GM18867 (cell line): ENCODE data around the gene TBC1D16.

Experiments used
- ATAC-seq: cut with Tn5 transposase; IDR thresholded peaks from one replicate; pipeline ENCODE4 v1.9.1; 2021; ENCODE audit warnings: mild to moderate bottlenecking, moderate library complexity; ENCODE audit not compliant: unreplicated experiment

Gene TBC1D16

DNA sequence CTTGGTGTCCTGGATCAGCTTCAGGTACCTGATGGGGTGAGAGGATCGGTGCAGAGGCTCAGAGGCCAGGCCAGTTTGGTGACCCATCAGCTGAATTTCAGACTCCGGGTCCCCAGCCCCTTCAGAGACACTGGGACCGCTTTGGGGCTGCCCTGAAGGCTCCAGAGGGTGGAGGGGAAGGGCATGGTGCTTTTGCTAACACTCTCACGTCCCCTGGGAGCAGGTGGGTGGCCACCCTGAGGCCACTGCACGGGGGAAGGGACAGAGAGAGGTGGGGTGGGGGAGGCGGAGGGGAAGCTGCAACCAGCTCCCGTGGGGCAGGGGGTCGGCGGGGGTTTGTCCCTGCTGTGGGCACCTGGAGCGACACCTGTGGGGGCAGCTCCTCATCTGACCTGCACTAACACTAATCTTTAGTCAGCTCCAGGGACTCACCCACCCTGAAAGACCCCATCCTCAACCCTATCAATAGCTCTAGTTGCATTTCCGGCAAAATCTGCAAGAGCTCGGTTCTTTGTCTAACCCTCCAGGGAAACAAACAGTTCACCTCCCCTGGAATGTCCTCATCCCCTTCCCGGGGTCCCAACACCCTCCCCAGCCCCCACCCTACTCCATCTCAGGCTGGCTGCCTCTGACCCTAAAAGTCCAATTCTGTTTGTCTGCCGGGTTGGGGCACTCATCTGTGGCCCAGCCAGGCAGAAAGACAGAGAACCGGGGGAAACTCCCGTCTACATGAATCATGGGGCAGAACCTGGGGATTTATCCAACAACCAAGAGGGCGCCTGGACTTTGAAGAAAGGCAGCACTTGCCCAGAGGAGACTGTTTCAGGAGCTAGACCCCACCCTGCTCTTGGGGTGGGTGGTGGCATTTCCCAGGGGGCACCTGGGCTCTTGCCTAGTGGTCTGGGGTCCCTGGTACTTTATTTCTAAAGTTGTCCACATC is 104.5 kb downstream of the TBC1D16 start:
- ATAC-seq, result no peak

DNA sequence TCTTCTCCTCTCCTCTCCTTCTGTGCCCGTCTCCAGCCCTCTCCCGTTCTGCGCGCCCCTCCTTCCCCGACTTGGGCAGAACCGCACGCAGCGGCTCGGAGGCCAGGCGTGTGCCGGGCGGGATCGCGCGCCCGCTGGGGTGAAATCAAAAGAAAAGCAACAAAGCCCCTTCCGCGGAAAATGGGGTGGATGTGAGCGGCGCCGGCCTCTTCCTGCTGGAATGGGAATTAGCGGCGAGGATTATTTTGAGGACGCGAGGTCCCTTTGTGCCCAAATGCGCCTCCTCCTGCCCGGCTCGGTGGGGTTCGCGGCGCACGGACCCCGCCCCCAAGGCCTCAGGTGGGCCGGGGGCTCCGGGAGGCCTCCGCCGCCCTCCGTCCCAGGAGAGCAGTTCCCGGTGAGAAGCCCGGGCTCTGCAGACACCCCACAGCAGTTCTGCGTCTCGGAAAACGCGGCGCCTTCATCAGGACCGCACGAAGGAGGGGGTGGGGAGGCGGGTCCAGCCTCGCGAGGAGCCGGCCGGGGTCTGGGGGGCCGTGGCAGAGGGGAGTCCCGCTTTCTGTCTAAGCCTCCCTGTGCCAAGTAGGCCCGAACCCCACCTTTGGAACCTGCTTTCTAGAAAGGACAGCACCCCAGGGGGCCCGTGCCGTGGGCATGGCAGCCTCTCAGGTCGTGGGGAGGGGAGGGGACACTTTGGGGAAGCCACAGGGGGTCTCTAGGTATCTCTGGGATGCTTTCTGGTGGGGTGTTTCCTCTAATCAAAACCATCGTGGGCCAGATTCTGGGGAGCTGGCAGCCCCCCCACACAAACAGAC is 105.4 kb downstream of the TBC1D16 start:
- ATAC-seq, result no peak

DNA sequence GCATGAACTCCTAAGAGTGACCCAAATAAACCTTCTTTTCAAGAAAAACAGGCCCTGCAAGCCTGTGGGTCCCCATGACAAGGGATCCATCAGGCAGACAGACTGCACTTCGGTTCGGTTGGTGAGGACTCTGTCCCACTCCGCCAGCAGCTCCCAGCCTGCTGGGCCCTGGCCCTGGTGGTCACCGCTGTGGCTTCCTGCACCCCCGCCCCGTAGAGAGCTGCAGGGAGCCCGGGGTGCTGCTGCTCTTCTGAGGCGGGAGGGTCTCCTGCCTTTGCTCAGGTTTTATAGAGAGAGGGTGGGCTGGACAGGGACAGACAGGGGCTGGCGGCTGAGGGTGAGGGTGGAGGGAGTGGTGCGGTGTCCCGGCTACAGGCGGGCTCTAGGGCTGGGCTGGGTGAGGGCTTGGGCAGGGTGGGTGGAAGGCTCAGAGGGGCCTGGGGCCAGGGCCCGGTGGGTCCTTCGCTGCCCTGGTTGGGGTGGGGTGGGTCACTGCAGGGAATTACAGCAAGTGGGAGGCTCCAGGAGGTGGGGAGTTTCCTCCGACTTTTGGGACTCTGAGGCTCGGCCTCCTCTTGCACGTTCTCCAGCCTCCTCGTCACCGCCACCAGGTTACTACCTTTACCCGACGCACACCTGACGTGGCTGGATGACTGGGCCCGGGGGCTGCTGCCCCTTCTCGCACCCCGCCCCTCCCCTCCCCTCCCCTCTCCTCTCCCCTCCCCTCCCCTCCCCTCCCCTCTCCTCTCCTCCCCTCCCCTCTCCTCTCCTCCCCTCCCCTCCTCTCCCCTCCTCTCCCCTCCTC is 106.2 kb downstream of the TBC1D16 start:
- no peak for ATAC-seq

DNA sequence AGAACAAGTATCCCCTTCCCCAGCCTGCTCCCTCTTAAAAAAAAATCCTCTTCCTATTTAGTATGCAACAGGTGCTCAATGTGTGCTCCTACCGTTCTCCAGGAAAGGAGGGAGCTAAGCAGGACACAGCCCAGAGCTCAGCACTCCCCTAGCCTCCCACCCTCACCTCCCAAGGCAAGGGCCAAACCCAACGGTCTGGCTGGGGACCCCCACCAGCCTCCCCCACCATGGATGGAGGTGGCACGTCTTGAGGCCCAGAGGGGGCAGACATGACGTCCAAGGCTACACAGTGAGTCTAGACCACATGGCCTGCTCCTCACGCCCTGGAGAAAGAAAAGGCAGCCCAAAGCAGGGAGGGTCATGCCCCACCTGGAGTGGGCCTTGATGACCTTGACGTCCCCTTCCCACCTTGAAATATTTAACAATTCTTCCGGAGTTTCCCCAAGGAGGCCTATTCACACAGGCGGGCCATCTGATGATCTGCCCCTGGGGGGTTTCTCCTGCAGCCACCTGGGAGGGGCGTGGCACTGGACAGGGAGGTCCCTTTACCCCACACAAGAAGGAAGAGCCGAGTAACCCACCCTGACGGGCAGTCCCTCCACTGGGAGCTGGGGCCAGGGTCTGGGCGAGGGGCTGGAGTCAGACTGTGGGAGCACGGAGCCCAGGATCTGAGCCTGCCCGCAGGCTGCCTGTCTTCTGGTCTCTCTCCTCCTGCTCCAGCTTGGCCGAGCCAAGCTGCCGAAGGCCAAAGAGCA is 107.0 kb downstream of the TBC1D16 start:
- ATAC-seq, result no peak

DNA sequence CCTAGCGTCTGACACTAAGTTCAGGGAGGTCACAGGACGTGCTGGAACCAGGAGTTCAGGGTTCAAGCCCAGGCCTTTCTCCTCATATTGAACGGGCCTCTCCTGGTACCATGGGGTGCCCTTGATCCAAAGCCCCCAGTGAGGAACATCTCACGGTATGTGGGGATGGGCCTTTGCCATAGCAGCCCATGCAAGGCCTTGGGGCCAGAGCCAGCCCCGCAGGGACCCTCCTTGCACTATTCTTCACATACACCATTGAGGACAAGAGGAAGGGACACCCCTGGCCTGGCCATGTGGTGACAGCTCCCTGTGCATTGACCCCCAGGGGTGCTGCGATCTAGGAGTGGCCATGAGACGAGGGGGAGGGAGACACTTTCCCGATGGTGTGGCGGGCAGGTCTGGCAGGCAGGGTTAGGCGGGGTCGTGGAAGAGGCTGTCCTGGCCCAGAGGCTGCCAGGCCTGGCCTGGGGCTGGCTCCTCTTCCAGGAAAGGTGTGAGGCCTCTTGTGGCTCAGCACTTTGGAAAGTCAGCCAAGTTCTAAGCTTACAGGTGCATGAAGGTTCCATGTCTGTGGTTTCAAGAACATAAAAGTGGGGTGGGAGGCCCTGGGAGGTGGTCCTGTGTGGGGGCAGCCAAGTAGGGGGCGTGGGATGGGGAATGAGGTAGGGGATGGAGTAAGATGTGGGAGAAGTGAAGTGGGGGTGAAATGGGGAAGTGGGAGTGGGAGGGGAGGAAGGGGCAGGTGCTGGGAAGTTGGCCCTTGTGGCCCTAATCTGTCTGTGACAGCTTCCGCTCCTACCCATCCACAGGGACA is 107.8 kb downstream of the TBC1D16 start:
- ATAC-seq, result no peak

DNA sequence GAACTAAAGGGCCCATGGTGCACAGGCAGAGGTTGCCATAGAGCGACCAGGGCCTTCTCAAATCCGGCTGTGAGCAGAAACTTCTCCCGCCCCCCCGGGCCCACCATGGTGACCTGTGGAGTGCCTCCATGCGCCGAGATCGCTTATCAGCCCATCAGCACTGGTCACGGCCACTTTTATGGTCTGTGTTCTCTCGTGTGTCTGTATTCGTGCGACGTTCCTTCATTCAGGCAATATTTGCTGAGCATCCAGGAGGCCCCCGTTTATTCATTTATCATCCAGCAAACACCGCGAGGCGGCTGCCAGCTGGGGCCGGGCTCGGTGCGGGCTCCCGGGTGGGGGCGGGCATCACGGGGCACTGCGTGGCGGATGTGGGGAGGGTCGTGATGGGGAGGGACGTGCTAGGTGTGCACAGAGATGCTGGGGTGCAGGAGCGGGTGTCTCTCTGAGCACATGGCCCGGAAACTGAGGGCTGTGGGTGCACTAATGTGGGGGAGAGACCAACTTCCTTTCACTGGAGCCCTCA is 108.5 kb downstream of the TBC1D16 start:
- no peak for ATAC-seq

DNA sequence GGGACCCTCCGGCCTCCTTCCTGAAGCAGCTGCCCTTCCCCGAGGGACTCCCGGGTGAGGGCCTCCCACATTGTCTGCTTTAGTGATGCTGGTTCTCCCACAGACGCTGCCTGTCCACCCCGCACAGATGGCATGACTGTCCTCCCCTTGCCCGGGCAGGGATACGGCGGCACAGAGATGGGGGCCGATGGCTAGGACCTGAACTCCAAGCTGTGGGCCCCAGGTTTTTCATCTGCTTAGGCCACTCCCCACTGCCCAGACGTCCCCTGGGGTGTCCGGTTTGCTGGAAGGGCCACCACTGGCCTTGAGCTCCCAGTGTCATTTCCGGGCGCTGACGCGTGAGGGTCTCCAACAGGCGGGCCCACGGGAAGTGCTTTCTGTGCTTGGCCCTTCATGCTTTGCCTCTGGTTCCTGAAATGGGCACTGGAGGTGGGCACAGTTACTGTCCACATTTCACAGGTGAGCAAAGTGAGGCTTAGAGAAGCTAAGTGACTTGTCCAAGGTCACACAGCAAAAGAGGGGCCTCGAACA is 109.0 kb downstream of the TBC1D16 start:
- no peak for ATAC-seq

DNA sequence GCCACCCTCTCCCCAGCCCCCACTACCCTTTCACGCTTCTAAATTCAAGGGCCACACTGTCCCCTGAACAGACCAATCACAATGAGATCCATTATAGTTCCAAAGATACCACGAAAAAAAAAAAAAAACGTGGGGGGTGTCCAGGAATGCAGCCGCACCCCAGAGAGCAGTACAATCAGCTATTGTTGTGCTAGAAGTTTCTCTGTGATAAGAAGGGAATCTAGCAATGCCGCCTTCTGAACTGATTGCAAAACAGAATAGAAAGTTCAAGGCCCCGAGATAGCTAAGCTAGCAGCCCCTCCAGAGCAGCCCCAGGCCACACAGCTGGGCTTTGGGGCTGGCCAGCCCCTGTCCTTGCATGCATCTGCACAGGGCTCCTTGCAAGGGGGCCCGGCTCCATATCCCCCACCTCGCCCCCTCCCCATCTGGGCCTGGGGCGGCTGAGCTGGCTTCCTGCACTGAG is 109.5 kb downstream of the TBC1D16 start:
- ATAC-seq, result no peak

DNA sequence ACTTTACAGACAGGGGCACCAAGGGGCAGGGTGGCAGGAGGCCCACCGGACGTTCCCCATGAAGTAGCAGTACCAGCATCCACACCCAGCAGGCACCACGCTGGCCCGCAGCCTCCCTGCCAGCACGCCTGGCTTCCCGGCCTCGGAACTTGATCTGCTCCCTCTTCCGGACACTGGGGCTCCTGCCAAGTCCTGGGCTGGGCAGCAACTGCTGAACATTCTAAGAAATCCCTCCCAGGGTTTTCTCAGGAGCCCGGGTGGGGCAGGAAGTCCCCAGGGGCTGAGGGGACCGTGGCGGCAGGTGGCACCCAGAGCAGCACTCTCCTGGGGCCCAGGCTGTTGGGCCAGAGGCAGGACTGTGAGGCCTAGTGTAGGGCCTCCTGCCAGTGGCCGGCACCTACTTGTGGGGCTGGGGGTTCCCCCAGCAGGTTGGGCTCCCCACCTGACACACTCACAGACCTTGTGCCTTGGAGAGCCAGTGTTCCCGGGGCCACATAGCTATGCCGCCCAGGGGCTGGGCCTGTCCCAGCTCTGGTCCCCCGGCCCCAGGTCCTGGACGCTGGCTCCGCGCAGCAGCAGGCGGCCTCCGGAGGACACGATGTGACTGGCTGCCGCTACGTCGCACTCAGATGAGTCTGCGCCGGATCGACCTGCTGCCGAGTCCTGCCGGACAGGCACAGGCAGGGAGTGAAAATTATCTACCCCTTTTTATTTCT is 110.3 kb downstream of the TBC1D16 start:
- no peak for ATAC-seq

DNA sequence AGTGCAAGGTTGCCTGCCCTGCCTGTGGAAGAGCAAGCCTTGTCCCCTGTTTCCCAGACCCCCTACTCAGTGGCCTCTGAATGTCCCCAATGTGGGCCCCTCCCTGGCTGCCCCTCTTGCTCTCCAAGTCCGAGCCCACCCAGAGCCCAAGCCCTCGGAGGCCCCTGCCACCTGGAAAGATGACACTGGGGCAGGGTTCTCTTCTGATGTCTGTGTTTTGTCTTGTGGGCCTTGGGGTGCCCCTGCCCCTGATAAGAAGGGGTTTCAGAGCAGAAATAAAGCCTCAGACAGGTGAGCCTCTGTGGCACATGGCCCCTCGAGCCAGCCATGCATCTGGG is 111.1 kb downstream of the TBC1D16 start:
- ATAC-seq, result no peak

DNA sequence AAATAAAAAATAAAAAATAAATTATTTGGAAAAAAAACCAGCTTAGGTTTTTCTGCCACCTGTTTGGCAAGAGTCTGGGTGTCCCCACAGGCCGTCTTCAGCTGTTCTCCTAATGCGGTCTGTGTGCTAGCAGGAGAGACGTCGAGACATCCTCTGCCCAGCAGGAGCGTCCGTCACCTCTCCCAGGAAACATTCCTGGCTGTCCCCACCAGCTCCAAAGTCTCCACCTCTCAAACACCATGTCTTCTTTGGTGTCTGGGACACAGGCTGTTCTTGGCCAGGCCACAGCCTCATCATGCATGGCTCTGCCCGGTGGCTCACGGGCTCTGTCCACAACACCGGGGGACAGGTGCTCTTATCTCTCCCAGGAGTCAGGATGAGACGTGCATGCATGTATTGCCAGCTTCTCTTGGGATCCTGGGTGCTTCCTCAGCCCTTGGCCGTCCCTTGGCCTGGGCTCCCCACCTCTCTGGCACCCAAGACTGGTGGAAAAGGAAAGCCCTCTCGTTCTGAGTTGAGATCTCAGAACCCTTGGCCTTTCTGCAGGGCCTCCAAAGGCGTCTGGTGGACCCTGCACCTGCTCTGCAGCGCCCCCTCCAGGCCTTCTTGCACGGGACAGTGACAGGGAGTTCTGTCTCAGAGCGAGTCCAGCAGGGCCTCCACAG is 111.6 kb downstream of the TBC1D16 start:
- no peak for ATAC-seq

DNA sequence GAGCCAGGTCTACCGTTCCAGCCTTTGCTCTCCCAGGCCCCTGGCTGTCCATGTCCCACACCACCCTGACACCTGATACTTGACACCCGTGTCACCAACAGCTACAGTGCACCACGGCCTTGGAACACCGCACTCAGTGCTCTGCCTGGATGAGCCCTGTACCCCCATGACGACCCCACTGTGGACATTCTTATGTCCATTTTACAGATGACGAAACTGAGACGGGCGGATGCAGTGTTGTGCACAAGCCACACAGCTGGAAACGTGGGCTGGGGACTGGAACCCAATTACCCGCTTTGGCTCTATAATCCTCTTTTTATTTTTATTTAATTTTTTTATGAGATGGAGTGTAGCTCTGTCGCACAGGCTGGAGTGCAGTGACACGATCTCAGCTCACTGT is 112.9 kb downstream of the TBC1D16 start:
- ATAC-seq, result no peak

DNA sequence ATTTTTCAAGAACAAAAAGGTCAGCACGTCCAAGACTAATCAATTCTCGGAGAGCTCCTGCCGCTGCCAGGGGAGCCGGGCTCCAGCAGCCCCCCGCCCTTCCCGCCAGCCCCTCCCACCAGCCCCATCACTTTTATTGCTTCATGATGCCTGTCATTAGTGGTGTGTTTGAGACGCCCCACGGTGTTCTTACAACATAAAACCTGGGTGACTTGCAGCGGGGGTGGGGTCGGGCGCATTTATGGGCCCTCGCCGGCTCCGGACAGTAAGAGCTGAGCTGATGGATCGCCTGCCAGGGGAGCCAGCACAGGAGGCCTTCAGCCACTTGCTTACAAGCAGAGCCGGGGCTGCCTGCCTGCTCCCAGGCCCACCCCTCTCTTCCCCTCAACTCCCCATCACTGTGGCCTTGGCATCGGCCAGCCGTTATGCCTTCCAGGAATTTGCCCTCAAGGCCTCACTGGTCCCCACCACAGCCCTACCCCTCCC is 113.5 kb downstream of the TBC1D16 start:
- no peak for ATAC-seq

DNA sequence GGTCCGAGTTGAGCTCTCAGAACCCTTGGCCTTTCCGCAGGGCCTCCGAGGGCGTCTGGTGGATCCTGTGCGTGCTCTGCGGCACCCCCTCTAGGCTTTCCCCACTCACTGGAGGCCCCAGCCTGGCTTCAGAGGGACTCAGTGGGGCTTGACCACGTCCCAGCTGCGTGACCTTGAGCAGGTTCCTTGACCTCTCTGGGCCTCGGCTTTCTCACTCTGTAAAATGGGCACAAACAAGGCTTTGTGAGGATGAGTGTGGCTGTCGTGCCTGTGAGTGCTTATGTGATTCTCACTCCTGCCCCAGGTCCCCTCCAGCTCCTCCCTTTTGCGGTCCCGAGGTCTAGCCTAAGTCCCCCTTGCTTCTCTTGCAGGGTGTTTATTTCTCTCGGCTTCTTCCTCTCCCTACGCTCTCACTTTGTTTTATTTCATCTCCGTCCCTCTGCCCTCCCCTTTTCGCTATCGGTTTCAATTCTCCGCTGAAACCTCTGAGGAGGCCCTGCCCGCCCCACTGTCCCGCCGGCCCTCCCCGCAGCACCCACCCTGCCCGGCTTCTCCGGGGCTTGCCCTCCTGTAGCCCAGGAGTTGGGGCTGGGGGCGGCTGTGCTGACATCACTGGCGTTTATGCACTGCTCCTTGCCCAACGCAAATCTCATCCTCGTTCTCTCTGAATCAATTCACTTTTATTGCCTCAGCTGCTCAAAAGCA is 114.1 kb downstream of the TBC1D16 start:
- peak; percentile 53 for ATAC-seq

DNA sequence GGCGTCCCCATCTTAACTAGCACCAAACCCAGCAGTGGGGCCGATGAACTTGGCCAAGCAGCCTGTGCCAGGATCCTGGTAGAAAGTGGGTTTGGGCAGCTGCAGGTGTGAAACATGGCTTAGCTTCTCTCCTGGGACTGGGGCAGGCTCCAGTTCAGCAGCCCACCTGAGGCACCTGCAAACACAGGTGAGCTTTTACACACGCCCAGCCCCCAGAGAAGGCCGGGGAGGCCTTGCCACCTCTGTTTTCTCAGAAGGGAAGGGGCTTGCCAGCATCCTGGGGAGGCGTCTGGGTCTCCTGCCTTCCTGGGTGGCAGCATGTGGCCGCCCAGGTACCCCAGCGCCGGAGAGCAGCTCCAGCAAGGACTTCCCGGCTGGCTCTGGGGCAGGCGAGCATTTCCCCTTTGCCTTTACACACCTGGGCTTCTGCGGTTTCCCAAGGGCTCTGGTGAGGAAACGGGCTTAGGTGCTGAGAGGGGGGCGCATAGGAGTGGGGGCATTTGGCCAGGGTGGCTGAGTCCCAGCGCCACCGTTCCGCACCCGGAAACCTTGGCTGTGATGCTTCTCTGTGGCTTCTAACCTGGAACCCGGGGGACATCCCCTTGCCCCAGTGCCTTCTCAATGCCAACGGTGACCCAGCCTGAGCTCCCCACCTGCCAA is 114.8 kb downstream of the TBC1D16 start:
- no peak for ATAC-seq

DNA sequence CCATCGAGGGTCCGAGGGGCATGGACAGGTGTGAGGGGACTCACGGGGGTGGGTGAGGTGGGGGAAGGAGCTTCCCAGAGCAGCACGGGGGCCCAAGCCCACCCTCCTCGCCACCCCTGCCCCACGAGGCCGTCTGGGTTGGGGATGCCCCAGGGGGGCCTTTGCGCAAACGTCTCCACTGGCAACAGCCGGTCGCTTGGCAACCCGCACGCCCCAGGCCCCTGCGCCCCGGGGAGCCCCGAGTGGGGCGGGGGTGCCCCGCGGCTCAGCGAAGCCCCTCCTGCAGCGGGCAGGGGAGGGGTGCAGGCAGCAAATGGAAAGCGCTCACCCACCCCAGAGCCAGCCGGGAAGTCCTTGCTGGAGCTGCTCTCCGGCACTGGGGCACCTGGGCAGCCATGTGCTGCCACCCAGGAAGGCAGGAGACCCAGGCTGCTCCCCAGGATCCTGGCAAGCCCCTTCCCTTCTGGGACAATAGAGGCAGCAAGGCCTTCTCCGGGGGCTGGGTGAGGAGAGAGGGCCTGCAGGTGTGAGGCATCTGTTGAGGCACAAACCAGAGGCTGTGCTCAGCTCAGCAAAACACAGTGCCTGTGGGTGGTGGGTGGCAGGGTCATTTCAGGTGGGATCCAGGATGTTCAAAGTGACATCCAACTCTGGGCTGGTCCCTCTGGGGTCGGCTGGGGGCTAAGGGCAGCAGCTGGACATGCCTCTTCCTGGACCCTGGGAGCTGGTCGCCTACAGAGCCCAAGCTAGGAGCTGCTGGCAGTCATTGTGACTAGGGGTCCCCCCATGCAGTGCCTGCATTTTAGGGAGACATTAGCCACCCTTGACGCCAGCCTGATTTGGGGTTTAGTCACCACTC is 115.6 kb downstream of the TBC1D16 start:
- ATAC-seq, result no peak
